Caco-2 (cell line): Measurements from ENCODE around the gene SH3RF2. TPM values are rescaled to one million over a fixed set of nuclear protein-coding genes. Genes with fewer than 3 reads are reported as not detected.

Experiments
- BruUV-seq: library from RNA; stranded (reverse); fragments of 400-500 nt; replicated peaks from 2 replicates; lab custom pipeline; 2021; lab: Mats Ljungman, UMichigan
- CTCF ChIA-PET: fragments of 300-600 bp; sonication (Branson Sonifier 250); formaldehyde crosslinking; loops from one replicate; lab custom pipeline; 2022; ENCODE audit warnings: antibody characterized with exemption; lab: Charles Lee
- POLR2A ChIA-PET: fragments of 300-600 bp; sonication (Branson Sonifier 250); formaldehyde crosslinking; loops from one replicate; lab custom pipeline; 2022; ENCODE audit warnings: antibody characterized with exemption; lab: Charles Lee
- DNase-seq, 2 experiments: peaks; one replicate each; pipeline versions ENCODE4 v3.0.0 to v3.0.0-alpha.2; 2020 to 2022
- H3K27me3 ChIP-seq: replicated peaks from 2 replicates; pipeline ENCODE4 v1.6.0; 2011; ENCODE audit warnings: low read length; ENCODE audit not compliant: control insufficient read depth, insufficient read depth
- H3K36me3 ChIP-seq: 2 replicates; pipeline ENCODE4 v1.5.1; 2011; ENCODE audit warnings: low read length; ENCODE audit not compliant: control insufficient read depth, insufficient read depth
- H3K4me1 ChIP-seq: fragments of 250-450 bp; sonication (Bioruptor Pico); 2 replicates; pipeline ENCODE4 v1.5.1; 2020; ENCODE audit warnings: mild to moderate bottlenecking
- H3K4me3 ChIP-seq: 2 replicates; pipeline ENCODE4 v1.5.1; 2011; ENCODE audit warnings: low read depth, mild to moderate bottlenecking, control low read depth, low read length
- H3K9me3 ChIP-seq: fragments of 250-450 bp; sonication (Bioruptor Pico); 2 replicates; pipeline ENCODE4 v1.5.1; 2020; ENCODE audit warnings: mild to moderate bottlenecking, moderate library complexity
- H3K27ac Mint-ChIP-seq: one replicate; pipeline ENCODE4 v1.8.0; 2022; ENCODE audit warnings: mixed read lengths; ENCODE audit not compliant: unreplicated experiment
- H3K27me3 Mint-ChIP-seq: one replicate; pipeline ENCODE4 v1.8.0; 2022; ENCODE audit warnings: mixed read lengths; ENCODE audit not compliant: insufficient read depth, unreplicated experiment
- H3K36me3 Mint-ChIP-seq: one replicate; pipeline ENCODE4 v1.8.0; 2022; ENCODE audit warnings: mild to moderate bottlenecking, mixed read lengths; ENCODE audit not compliant: insufficient read depth, unreplicated experiment
- H3K4me1 Mint-ChIP-seq: one replicate; pipeline ENCODE4 v1.8.0; 2022; ENCODE audit warnings: low read depth, mixed read lengths; ENCODE audit not compliant: unreplicated experiment
- H3K4me3 Mint-ChIP-seq: one replicate; pipeline ENCODE4 v1.8.0; 2022; ENCODE audit warnings: mild to moderate bottlenecking, moderate library complexity, mixed read lengths; ENCODE audit not compliant: unreplicated experiment
- H3K9me3 Mint-ChIP-seq: one replicate; pipeline ENCODE4 v1.8.0; 2022; ENCODE audit warnings: mixed read lengths; ENCODE audit not compliant: unreplicated experiment
- intact Hi-C: fragments of 100-400 bp; cut with micrococcal nuclease; formaldehyde crosslinking; loops from one replicate; pipeline ENCODE4 v1.10.0; 2022; ENCODE audit not compliant: unreplicated experiment
- total RNA-seq: library from RNA; stranded (reverse); gene quantifications from 2 replicates; pipeline ENCODE4 v1.2.3, GENCODE V29; 2022
- TF ChIP-seq, protein P1 (sequence below), 2 experiments: fragments of 200-600 bp in 1 of 2; IDR thresholded peaks; 1 replicate in 1 of 2; 2 replicates in 1 of 2; pipeline versions ENCODE4 v1.5.1 to v1.8.0; 2011 to 2022; ENCODE audit warnings: antibody characterized with exemption in 1 of 2, control low read depth in 1 of 2, inconsistent platforms in 1 of 2, low read depth in 1 of 2, low read length in 1 of 2, mild to moderate bottlenecking in 1 of 2, moderate library complexity in 1 of 2; ENCODE audit not compliant: insufficient read depth in 1 of 2, severe bottlenecking in 1 of 2, unreplicated experiment in 1 of 2

Gene SH3RF2
- total RNA-seq, 1 experiment from 2014 or later: 49.4 TPM

DNA sequence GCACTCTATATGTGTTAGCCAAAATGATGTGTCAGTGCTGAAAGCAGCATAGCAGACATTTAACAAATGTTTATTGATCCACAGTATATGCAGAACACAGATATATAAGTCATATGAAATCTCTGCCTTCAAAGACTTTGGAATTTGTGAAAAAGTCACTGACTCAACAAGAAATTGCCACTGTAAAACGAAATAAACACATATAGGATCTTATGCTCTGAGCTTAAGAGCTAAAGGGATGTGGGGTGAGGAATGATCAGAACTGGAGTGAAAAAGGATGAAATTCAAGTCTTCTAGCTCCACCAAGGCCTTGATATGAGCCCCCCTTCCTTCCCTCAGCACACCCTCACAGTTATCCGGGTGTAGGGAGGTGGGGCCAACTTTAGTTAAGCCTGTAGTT lies 119.1 kb downstream of the SH3RF2 start:
- no TSS peak for BruUV-seq
- no peaks in the 10 kb centered on the region; the same call in none of the 2 replicates for H3K36me3 ChIP-seq

DNA sequence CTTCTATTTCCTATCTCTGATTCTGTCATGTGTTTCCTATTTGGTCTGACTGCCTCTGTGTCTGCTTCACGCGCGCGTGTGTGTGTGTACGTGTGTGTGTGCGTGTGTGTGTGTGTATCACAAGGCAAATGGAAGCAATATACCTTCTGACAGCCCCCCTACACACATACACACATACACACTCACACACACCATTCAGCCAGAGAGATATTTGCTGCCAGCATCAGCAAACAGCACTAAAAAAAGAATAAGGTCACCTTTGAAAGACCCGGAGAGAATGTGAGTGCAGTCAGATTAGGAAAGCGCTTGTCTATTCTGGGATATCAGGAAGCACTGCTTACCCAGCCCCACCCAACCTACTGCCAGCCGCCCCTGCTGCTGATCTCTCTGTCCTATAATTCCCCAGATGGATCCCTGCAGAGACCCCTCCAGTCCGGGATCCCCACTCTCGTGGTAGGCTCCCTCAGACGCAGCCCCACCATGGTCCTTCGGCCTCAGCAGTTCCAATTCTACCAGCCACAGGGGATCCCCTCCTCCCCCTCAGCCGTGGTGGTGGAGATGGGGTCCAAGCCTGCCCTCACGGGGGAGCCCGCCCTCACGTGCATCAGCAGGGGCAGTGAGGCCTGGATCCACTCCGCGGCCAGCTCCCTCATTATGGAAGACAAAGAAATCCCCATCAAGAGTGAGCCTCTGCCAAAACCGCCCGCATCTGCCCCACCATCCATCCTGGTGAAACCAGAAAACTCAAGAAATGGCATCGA lies 123.3 kb downstream of the SH3RF2 start:
- Histone ChIP-seq H3K27me3 (no peaks in the 10 kb centered on the region), H3K4me1 (no peaks in the 10 kb centered on the region), H3K36me3 (peaks cover 4% of the 10 kb centered on the region), H3K9me3 (no peaks in the 10 kb centered on the region), H3K4me3 (no peak overlapping the region)
- DNase-seq: no peak
- Mint-ChIP-seq H3K4me3 (no peak overlapping the region), H3K4me1 (no peaks in the 10 kb centered on the region), H3K27me3 (no peaks in the 10 kb centered on the region), H3K27ac (no peak overlapping the region), H3K36me3 (peaks cover 52% of the 10 kb centered on the region), H3K9me3 (no peaks in the 10 kb centered on the region)
- POLR2A ChIA-PET: no interaction called here
- TF ChIP-seq, protein P1, sequence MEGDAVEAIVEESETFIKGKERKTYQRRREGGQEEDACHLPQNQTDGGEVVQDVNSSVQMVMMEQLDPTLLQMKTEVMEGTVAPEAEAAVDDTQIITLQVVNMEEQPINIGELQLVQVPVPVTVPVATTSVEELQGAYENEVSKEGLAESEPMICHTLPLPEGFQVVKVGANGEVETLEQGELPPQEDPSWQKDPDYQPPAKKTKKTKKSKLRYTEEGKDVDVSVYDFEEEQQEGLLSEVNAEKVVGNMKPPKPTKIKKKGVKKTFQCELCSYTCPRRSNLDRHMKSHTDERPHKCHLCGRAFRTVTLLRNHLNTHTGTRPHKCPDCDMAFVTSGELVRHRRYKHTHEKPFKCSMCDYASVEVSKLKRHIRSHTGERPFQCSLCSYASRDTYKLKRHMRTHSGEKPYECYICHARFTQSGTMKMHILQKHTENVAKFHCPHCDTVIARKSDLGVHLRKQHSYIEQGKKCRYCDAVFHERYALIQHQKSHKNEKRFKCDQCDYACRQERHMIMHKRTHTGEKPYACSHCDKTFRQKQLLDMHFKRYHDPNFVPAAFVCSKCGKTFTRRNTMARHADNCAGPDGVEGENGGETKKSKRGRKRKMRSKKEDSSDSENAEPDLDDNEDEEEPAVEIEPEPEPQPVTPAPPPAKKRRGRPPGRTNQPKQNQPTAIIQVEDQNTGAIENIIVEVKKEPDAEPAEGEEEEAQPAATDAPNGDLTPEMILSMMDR (IDR thresholded peaks at IDR 0.05; ENCODE audit: insufficient read depth in 1 of 2, low read depth in 1 of 2, low read length in 1 of 2, severe bottlenecking in 1 of 2, unreplicated experiment in 1 of 2): no peak
- no TSS peak for BruUV-seq
- intact Hi-C loops: no loop called here
- CTCF ChIA-PET: no interaction called here

More for the DNA sequence above, 119.1 kb downstream of the SH3RF2 start:
- no peak overlapping the region for H3K4me3 ChIP-seq
- TF ChIP-seq, protein P1 (IDR thresholded peaks at IDR 0.05; ENCODE audit: insufficient read depth in 1 of 2, low read depth in 1 of 2, low read length in 1 of 2, severe bottlenecking in 1 of 2, unreplicated experiment in 1 of 2): no peak
- no peaks in the 10 kb centered on the region for H3K4me1 ChIP-seq
- intact Hi-C loops: no loop called here
- Mint-ChIP-seq H3K27me3 (no peaks in the 10 kb centered on the region), H3K4me1 (no peaks in the 10 kb centered on the region), H3K36me3 (peaks cover 48% of the 10 kb centered on the region), H3K9me3 (no peaks in the 10 kb centered on the region), H3K27ac (no peak overlapping the region), H3K4me3 (no peak overlapping the region)
- no peaks in the 10 kb centered on the region for H3K27me3 ChIP-seq
- no peak for DNase-seq
- POLR2A ChIA-PET: no interaction called here
- no peaks in the 10 kb centered on the region for H3K9me3 ChIP-seq
- CTCF ChIA-PET: no interaction called here

DNA sequence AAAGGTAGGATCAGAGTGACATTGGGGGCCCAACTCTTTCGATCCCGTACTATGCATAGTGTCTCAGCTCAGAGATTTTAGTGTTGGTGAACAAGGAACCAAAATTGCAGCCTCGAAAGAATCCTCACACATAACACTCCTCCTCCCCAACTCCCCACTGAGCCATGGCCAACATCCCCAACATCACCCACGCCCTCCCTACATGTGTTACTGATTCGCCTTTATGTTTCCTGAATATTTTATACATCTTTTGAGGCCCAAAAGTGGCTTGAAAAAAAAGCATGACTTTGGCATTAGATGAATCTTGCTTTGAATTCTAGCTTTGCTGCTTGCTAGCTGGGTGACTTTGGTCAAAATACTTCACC lies 123.8 kb downstream of the SH3RF2 start:
- Mint-ChIP-seq H3K4me3 (no peak overlapping the region), H3K9me3 (no peaks in the 10 kb centered on the region), H3K36me3 (peaks cover 57% of the 10 kb centered on the region), H3K4me1 (no peaks in the 10 kb centered on the region), H3K27me3 (no peaks in the 10 kb centered on the region), H3K27ac (no peak overlapping the region)
- ChIA-PET CTCF (no interaction called here), POLR2A (no interaction called here)
- Histone ChIP-seq H3K36me3 (peaks cover 4% of the 10 kb centered on the region), H3K4me1 (no peaks in the 10 kb centered on the region), H3K27me3 (no peaks in the 10 kb centered on the region), H3K4me3 (no peak overlapping the region), H3K9me3 (no peaks in the 10 kb centered on the region)
- BruUV-seq: no TSS peak
- no peak for DNase-seq
- TF ChIP-seq, protein P1 (IDR thresholded peaks at IDR 0.05; ENCODE audit: insufficient read depth in 1 of 2, low read depth in 1 of 2, low read length in 1 of 2, severe bottlenecking in 1 of 2, unreplicated experiment in 1 of 2): no peak
- intact Hi-C loops: no loop called here
